Right renal pelvis (tissue), 4 donors: ENCODE results near the gene HNRNPLL. TPM values are rescaled to one million over a fixed set of nuclear protein-coding genes. Genes with fewer than 3 reads are reported as not detected.

ENCODE experiments used
- polyA plus RNA-seq, 4 donors: library from polyadenylated mRNA; unstranded; fragments of 120-200 nt; gene quantifications; one replicate each; pipeline ENCODE4 v1.2.1, GENCODE V29; 2013; ENCODE audit not compliant: insufficient read length in 4 of 4

The HNRNPLL gene
- polyA plus RNA-seq, 4 donors = 75.0 to 85.1 (median 80.5) TPM

Other genes starting within 250 kb of the HNRNPLL start
- 10 to 100 TPM; 58.8 to 72.3 (median 69.8) TPM for gene ATL2, start 225.7 kb downstream of the HNRNPLL start, polyA plus RNA-seq
- 10 to 100 TPM; 60.5 to 63.8 (median 61.9) TPM for gene GALM, start 63.2 kb upstream of the HNRNPLL start, polyA plus RNA-seq
- 100 to 1,000 TPM; 238 to 248 (median 241) TPM for gene SRSF7, start 148.4 kb upstream of the HNRNPLL start, polyA plus RNA-seq
- gene GEMIN6, start 175.3 kb upstream of the HNRNPLL start, polyA plus RNA-seq = 10 to 100 TPM; 19.7 to 22.7 (median 21.0) TPM